NB4 (cell line): ENCODE measurements around the gene NUP35.

Source experiments
- CTCF ChIP-seq: IDR thresholded peaks from one replicate; pipeline ENCODE4 v1.5.1; 2012; ENCODE audit warnings: low read depth, low read length
- POLR2A ChIP-seq: IDR thresholded peaks from 2 replicates; pipeline ENCODE4 v1.6.1; 2011; ENCODE audit warnings: mild to moderate bottlenecking; ENCODE audit not compliant: insufficient read length; ENCODE audit errors: extremely low read depth

- no peak for TF ChIP-seq CTCF
- TF ChIP-seq POLR2A = no peak
Observed at GRCh38 chr2:183172220-183172887, 48.1 kb downstream of the NUP35 start.
